H9 (cell line): Measurements from ENCODE around the gene PPP1R15A. TPM values are rescaled to one million over a fixed set of nuclear protein-coding genes. Genes with fewer than 3 reads are reported as not detected.
"Not testable (repeated sequence)": the region's sequence is repeated elsewhere in the genome, so short reads cannot be mapped to it uniquely, and the experiment has no call there.

Experiments used
- DNase-seq: peaks from one replicate; pipeline ENCODE4 v3.0.0-alpha.2; 2017
- H2AFZ ChIP-seq: one replicate; pipeline ENCODE4 v1.6.1; 2013; ENCODE audit warnings: mild to moderate bottlenecking, low read length, control low read depth, moderate library complexity
- H2AK5ac ChIP-seq: 2 replicates; pipeline ENCODE4 v1.6.1; 2013; ENCODE audit warnings: low read length, control low read depth, mixed read lengths; ENCODE audit not compliant: insufficient read length
- H2BK120ac ChIP-seq: one replicate; pipeline ENCODE4 v1.6.1; 2013; ENCODE audit warnings: low read depth, mild to moderate bottlenecking, low read length, control low read depth, inconsistent platforms; ENCODE audit not compliant: poor library complexity, severe bottlenecking
- H2BK12ac ChIP-seq: 2 replicates; pipeline ENCODE4 v1.6.1; 2013; ENCODE audit warnings: low read length, control low read depth, mixed read lengths, low read depth; ENCODE audit not compliant: insufficient read length
- H2BK15ac ChIP-seq: 2 replicates; pipeline ENCODE4 v1.6.1; 2013; ENCODE audit warnings: low read depth, low read length, control low read depth
- H2BK20ac ChIP-seq: one replicate; pipeline ENCODE4 v1.6.1; 2013; ENCODE audit warnings: low read depth, mild to moderate bottlenecking, low read length, control low read depth, inconsistent platforms; ENCODE audit not compliant: poor library complexity, severe bottlenecking
- H2BK5ac ChIP-seq: 2 replicates; pipeline ENCODE4 v1.6.1; 2013; ENCODE audit warnings: low read length, control low read depth, mixed read lengths; ENCODE audit not compliant: insufficient read length
- H3K14ac ChIP-seq: 2 replicates; pipeline ENCODE4 v1.6.1; 2013; ENCODE audit warnings: low read length, control low read depth; ENCODE audit not compliant: insufficient read depth
- H3K18ac ChIP-seq: 2 replicates; pipeline ENCODE4 v1.6.1; 2013; ENCODE audit warnings: low read depth, mild to moderate bottlenecking, mixed read lengths, low read length, control low read depth; ENCODE audit not compliant: insufficient read length
- H3K23ac ChIP-seq: 2 replicates; pipeline ENCODE4 v1.6.1; 2013; ENCODE audit warnings: low read length, control low read depth, mixed read lengths, low read depth; ENCODE audit not compliant: insufficient read length
- H3K23me2 ChIP-seq: 2 replicates; pipeline ENCODE4 v1.6.1; 2013; ENCODE audit warnings: low read depth, mild to moderate bottlenecking, mixed read lengths, low read length, control low read depth; ENCODE audit not compliant: insufficient read length, poor library complexity, severe bottlenecking
- H3K27ac ChIP-seq: 2 replicates; pipeline ENCODE4 v1.5.1; 2013; ENCODE audit warnings: low read length, control low read depth, mixed read lengths, low read depth; ENCODE audit not compliant: insufficient read length
- H3K27me3 ChIP-seq: 2 replicates; pipeline ENCODE4 v1.6.1; 2013; ENCODE audit warnings: low read length, control low read depth, inconsistent platforms; ENCODE audit not compliant: insufficient read depth
- H3K4ac ChIP-seq: 2 replicates; pipeline ENCODE4 v1.6.1; 2013; ENCODE audit warnings: low read depth, mild to moderate bottlenecking, control low read depth, inconsistent platforms, low read length, moderate library complexity
- H3K4me1 ChIP-seq: 2 replicates; pipeline ENCODE4 v1.6.1; 2013; ENCODE audit warnings: low read length, control low read depth, inconsistent platforms; ENCODE audit not compliant: insufficient read depth
- H3K4me2 ChIP-seq: 2 replicates; pipeline ENCODE4 v1.6.1; 2013; ENCODE audit warnings: low read length, control low read depth, mixed read lengths; ENCODE audit not compliant: insufficient read length, insufficient read depth
- H3K56ac ChIP-seq: 2 replicates; pipeline ENCODE4 v1.6.1; 2013; ENCODE audit warnings: low read depth, mild to moderate bottlenecking, mixed read lengths, low read length, control low read depth; ENCODE audit not compliant: insufficient read length
- H3K79me1 ChIP-seq: 2 replicates; pipeline ENCODE4 v1.6.1; 2013; ENCODE audit warnings: low read depth, mild to moderate bottlenecking, moderate library complexity, low read length, control low read depth, inconsistent platforms; ENCODE audit not compliant: insufficient read depth, poor library complexity, severe bottlenecking
- H3K79me2 ChIP-seq: 2 replicates; pipeline ENCODE4 v1.6.1; 2013; ENCODE audit warnings: low read length, control low read depth, inconsistent platforms; ENCODE audit not compliant: insufficient read depth
- H3K9ac ChIP-seq: 2 replicates; pipeline ENCODE4 v1.6.1; 2013; ENCODE audit warnings: low read length, control low read depth, mixed read lengths; ENCODE audit not compliant: insufficient read length; ENCODE audit errors: extremely low read depth
- H3K9me3 ChIP-seq: one replicate; pipeline ENCODE4 v1.6.1; 2013; ENCODE audit warnings: low read depth, low read length, inconsistent platforms; ENCODE audit not compliant: control insufficient read depth
- H3T11ph ChIP-seq: one replicate; pipeline ENCODE4 v1.6.1; 2013; ENCODE audit warnings: mild to moderate bottlenecking, low read length, control low read depth, inconsistent platforms
- H4K20me1 ChIP-seq: one replicate; pipeline ENCODE4 v1.6.1; 2013; ENCODE audit not compliant: control insufficient read depth, insufficient read length, insufficient read depth
- H4K5ac ChIP-seq: 2 replicates; pipeline ENCODE4 v1.6.1; 2013; ENCODE audit warnings: low read depth, mild to moderate bottlenecking, mixed read lengths, low read length, control low read depth; ENCODE audit not compliant: insufficient read length
- H4K8ac ChIP-seq: replicated peaks from 2 replicates; pipeline ENCODE4 v1.6.1; 2013; ENCODE audit warnings: low read length, control low read depth, mixed read lengths, low read depth; ENCODE audit not compliant: insufficient read length
- H4K91ac ChIP-seq: 2 replicates; pipeline ENCODE4 v1.6.1; 2013; ENCODE audit warnings: low read depth, mild to moderate bottlenecking, moderate library complexity, mixed read lengths, low read length, control low read depth; ENCODE audit not compliant: insufficient read length
- H3K27ac Mint-ChIP-seq, 3 experiments: 2 replicates in 2 of 3; 3 replicates in 1 of 3; pipeline ENCODE4 v1.8.0; 2020 to 2021; ENCODE audit warnings: mixed read lengths in 3 of 3, mild to moderate bottlenecking in 1 of 3, moderate library complexity in 1 of 3
- H3K27me3 Mint-ChIP-seq: 2 replicates; pipeline ENCODE4 v1.8.0; 2021; ENCODE audit warnings: low read depth, mild to moderate bottlenecking, moderate library complexity, mixed read lengths
- H3K36me3 Mint-ChIP-seq, 3 experiments: 2 replicates in 2 of 3; 3 replicates in 1 of 3; pipeline ENCODE4 v1.8.0; 2020 to 2021; ENCODE audit warnings: low read depth in 3 of 3, mixed read lengths in 3 of 3; ENCODE audit not compliant: insufficient read depth in 1 of 3
- H3K4me1 Mint-ChIP-seq, 2 experiments: 2 replicates each; pipeline ENCODE4 v1.8.0; 2020; ENCODE audit warnings: mixed read lengths in 2 of 2
- H3K4me3 Mint-ChIP-seq, 2 experiments: 2 replicates in 1 of 2; 3 replicates in 1 of 2; pipeline ENCODE4 v1.8.0; 2020 to 2021; ENCODE audit warnings: mild to moderate bottlenecking in 2 of 2, mixed read lengths in 2 of 2, moderate library complexity in 1 of 2
- H3K9me3 Mint-ChIP-seq, 2 experiments: 2 replicates in 1 of 2; 3 replicates in 1 of 2; pipeline ENCODE4 v1.8.0; 2020; ENCODE audit warnings: mild to moderate bottlenecking in 2 of 2, mixed read lengths in 2 of 2, moderate library complexity in 1 of 2
- CTCF ChIP-seq: fragments of 200-600 bp; sonication (generic); conservative IDR thresholded peaks from 3 replicates; pipeline ENCODE4 v1.8.0; 2021; ENCODE audit warnings: antibody characterized with exemption, mild to moderate bottlenecking
- WGBS: extraction: QIAGEN DNeasy Blood & Tissue Kit; methylation state at CpG from one replicate; pipeline ENCODE4 v1.1.7; 2013; ENCODE audit warnings: missing lambda C conversion rate, low lambda C conversion rate, mixed read lengths; ENCODE audit not compliant: insufficient read length; ENCODE audit errors: extremely low coverage; 5-methylcytosine and 5-hydroxymethylcytosine counted together
- total RNA-seq: library from RNA; stranded (reverse); gene quantifications from 2 replicates; pipeline ENCODE4 v1.2.1, GENCODE V29; 2021

PPP1R15A gene
- total RNA-seq, 1 experiment from 2014 or later: 17.2 TPM

- Histone ChIP-seq H3K4me1 (no peaks in the 10 kb centered on the region; the same call in 1 of the 2 replicates), H3K56ac (no peak overlapping the region), H2BK12ac (no peak overlapping the region), H3K14ac (no peak overlapping the region), H4K5ac (no peak overlapping the region), H3K79me1 (peaks cover 2% of the 10 kb centered on the region), H4K91ac (no peak overlapping the region), H2AFZ (no peak overlapping the region), H2BK120ac (no peak overlapping the region), H2BK15ac (no peak overlapping the region), H3K9me3 (no peaks in the 10 kb centered on the region), H2BK20ac (no peak overlapping the region), H2BK5ac (no peak overlapping the region), H3K23ac (no peak overlapping the region), H3K23me2 (no peaks in the 10 kb centered on the region), H3K79me2 (no peaks in the 10 kb centered on the region), H3K9ac (no peak overlapping the region), H2AK5ac (no peak overlapping the region), H4K20me1 (no peaks in the 10 kb centered on the region), H3K27me3 (no peaks in the 10 kb centered on the region), H3K27ac (no peak overlapping the region), H3K18ac (no peak overlapping the region), H3T11ph (no peak overlapping the region), H4K8ac (no peak overlapping the region), H3K4ac (no peak overlapping the region), H3K4me2 (no peak overlapping the region)
- Mint-ChIP-seq H3K27me3 (no peaks in the 10 kb centered on the region), H3K4me1 (peaks cover 19 to 20% of the 10 kb centered on the region in 2 experiments), H3K27ac (0 out of 7 replicates have a peak overlapping the region, but pooled peaks of 1 of the 3 experiments have one; percentile 80), H3K9me3 (no peaks in the 10 kb centered on the region), H3K36me3 (peaks cover 15 to 42% (median 33%) of the 10 kb centered on the region in 3 experiments), H3K4me3 (no peak overlapping the region)
- TF ChIP-seq CTCF: no peak
- DNase-seq: no peak
- WGBS: no CpG with 5 or more reads among the region's 13 CpGs
Observed at GRCh38 chr19:48879025-48879637, 6.9 kb downstream of the PPP1R15A start.

GRCh38 chr19:48879696-48880095 lies 7.5 kb downstream of the PPP1R15A start:
- H2BK20ac ChIP-seq, H3K27me3 ChIP-seq, H3K9ac ChIP-seq, H2BK12ac ChIP-seq, H3K14ac ChIP-seq, H4K91ac ChIP-seq, H2BK120ac ChIP-seq, H3K4me1 ChIP-seq, H3K23ac ChIP-seq, H3K4me2 ChIP-seq, H3K4me3 Mint-ChIP-seq, H2AK5ac ChIP-seq, H3K27ac ChIP-seq, H4K20me1 ChIP-seq, H3K27me3 Mint-ChIP-seq, H4K8ac ChIP-seq, H3K9me3 Mint-ChIP-seq, H3T11ph ChIP-seq, H3K23me2 ChIP-seq, H2BK5ac ChIP-seq, H2AFZ ChIP-seq, H3K9me3 ChIP-seq, H4K5ac ChIP-seq, H3K56ac ChIP-seq, H3K79me2 ChIP-seq, H3K18ac ChIP-seq, DNase-seq, H3K4ac ChIP-seq, H2BK15ac ChIP-seq, H3K79me1 ChIP-seq: not testable (repeated sequence)
- WGBS: no CpG with 5 or more reads among the region's 9 CpGs
- Mint-ChIP-seq H3K27ac (peak overlapping the region in 2 of 3 experiments; percentile 80 to 91; a peak in 5 of 7 replicates), H3K36me3 (peaks cover 9 to 36% (median 28%) of the 10 kb centered on the region in 3 experiments), H3K4me1 (peaks cover 14 to 15% of the 10 kb centered on the region in 2 experiments)
